T-helper 2 cell treated with Interferon-gamma antibody and Interleukin-4, amounts not matched to agents 5 μg/mL and 100 μg/mL, for 36 hours (primary cell): ENCODE data around the gene POLE3.
"Not testable (repeated sequence)": the region's sequence is repeated elsewhere in the genome, so short reads cannot be mapped to it uniquely, and the experiment has no call there.

Experiments used
- DNase-seq: peaks from one replicate; pipeline ENCODE4 v3.0.0; 2021; ENCODE audit warnings: low spot score
- H3K27ac Mint-ChIP-seq: one replicate; pipeline ENCODE4 v1.8.0; 2021; ENCODE audit warnings: mild to moderate bottlenecking, mixed read lengths
- H3K27me3 Mint-ChIP-seq: one replicate; pipeline ENCODE4 v1.8.0; 2021; ENCODE audit warnings: low read depth, mixed read lengths
- H3K36me3 Mint-ChIP-seq: one replicate; pipeline ENCODE4 v1.8.0; 2021; ENCODE audit warnings: low read depth, mixed read lengths
- H3K4me1 Mint-ChIP-seq: one replicate; pipeline ENCODE4 v1.8.0; 2021; ENCODE audit warnings: low read depth, mixed read lengths
- H3K4me3 Mint-ChIP-seq: one replicate; pipeline ENCODE4 v1.8.0; 2022; ENCODE audit warnings: mild to moderate bottlenecking, moderate library complexity, mixed read lengths
- H3K9me3 Mint-ChIP-seq: one replicate; pipeline ENCODE4 v1.8.0; 2021; ENCODE audit warnings: mixed read lengths

The POLE3 gene

DNA sequence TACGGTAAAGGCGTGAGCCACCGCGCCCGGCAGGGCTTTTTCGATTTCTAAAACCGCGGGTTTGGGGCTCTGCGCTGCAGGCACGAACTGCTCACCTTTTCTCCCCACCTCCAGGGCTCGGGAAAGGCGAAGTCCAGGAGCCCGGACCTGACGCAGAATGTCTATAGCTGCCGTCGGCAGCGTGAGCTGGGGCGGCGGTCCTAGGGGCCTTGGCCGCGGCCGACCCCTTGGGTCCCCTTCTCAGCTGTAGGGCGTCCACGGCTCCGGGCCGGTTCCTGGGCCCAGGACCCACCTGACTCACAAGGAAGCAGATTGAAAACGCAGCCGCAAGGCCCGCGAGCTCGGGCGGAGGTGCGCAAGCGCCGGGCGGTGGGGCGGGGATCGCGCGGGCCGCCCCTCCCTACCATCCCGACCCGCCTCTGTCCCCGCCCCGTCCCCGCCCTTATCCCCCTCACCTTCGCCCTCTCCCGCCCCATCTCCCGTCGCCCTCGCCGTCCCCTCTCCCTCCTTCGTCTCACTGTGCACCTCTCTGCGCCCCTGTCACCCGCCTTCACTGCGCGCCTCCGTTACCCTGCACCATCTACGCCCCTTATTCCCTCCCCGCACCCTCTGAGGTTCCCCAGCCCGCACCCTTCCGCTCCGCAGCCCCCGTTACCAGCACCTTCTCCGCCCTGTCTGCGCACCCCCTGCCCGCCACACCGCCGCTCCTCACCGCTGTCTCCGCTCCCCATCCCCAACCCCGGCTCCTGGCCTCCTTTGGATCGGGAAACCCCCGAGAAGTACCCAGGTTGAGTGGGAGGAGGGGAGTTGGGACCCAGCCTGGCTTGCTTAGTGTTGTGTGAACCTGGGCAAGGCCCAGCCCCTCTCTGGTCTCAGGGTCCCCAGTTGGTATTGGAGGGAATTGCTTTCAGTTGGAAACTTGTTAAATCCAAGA lies 33.6 kb downstream of the POLE3 start, which contains the start of gene HDHD3:
HDHD3 (minus strand) TSS at position 353 of the 934 bp plus-strand sequence. CDS start 2,632 bp downstream, outside the sequence.
- peak within 1 kb of the TSS; percentile 91 for H3K4me3 Mint-ChIP-seq
- peaks cover 15% of the 10 kb centered on the region for H3K36me3 Mint-ChIP-seq
- H3K4me1 Mint-ChIP-seq, result peaks cover 7% of the 10 kb centered on the region
- peak; percentile 81 for DNase-seq
- no peaks in the 10 kb centered on the region for H3K27me3 Mint-ChIP-seq
- H3K9me3 Mint-ChIP-seq, result no peaks in the 10 kb centered on the region
- H3K27ac Mint-ChIP-seq, result peak within 1 kb of the TSS; percentile 85

DNA sequence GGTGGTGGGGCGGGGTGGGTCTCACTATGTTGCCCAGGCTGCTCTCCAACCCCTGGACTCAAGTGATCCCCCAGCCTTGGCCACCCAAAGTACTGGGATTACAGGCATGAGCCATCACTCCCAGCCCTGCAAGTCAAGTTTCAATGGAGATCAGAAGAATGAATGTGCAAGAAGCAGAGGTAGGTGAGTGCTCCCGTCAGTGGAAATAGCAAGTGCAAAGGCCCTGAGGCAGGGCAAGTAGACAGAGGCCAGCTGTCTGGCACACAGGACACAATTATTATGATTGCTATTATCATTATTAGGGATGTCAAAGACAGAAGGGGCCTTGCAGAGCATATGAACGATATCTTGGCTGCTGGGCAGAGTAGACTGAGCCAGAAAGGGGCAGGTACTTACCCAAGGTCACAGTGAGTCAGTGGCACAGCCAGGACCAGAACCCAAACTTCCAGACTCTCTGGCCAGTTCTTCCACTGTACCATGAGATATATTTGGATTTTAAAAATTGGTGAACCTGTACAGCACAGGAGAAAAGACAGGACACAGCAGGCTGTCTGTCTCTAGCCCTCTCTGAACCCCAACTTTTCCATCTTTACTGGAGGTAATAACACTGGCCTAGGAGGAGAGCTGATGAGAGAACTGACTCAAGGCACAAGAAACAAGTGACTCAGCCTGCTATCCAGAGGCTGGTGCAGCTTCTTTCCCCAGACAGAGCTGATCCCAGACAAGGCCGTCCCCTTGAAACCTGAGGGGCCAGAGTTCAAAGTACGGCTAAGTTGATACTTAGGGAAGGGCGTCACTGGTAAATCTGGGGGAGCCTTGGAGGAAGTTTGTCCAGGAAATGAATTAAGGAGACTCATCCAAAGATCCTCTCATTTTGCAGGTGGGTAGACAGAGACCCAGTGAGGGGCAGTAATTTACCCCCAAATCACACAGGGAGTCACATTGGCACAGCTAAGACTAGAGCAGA lies 35.1 kb downstream of the POLE3 start:
- H3K9me3 Mint-ChIP-seq, result no peaks in the 10 kb centered on the region
- H3K4me3 Mint-ChIP-seq, result peak overlapping the region; percentile 91
- H3K27ac Mint-ChIP-seq, result peak overlapping the region; percentile 70
- DNase-seq, result no peak
- peaks cover 15% of the 10 kb centered on the region for H3K36me3 Mint-ChIP-seq
- no peaks in the 10 kb centered on the region for H3K27me3 Mint-ChIP-seq
- H3K4me1 Mint-ChIP-seq, result peaks cover 5% of the 10 kb centered on the region

- Mint-ChIP-seq H3K36me3 (peaks cover 15% of the 10 kb centered on the region), H3K27ac (no peak overlapping the region), H3K4me3 (no peak overlapping the region), H3K9me3 (no peaks in the 10 kb centered on the region), H3K27me3 (no peaks in the 10 kb centered on the region), H3K4me1 (peaks cover 5% of the 10 kb centered on the region)
- DNase-seq, result no peak
Measured at GRCh38 chr9:113373676-113374392, 36.6 kb downstream of the POLE3 start.

DNA sequence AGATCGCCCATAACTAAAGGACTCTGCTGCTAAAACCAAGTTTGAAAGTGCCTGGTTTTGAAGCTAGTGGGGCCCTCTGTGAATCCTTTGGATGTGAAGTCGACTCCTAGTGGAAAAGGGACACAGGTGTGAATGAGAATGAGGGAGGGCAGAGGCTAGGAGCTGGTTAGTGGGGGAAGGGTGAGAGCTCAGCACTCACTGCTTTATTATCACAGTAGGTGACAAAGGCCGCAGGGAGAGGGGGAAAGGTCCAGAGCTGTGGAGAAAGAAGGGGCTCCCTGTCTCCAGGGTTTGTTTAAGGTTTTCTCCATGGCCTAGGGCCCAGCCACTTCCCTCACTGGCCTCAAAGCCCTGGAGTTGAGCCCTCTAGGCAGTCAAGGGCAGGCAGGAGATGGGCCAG lies 37.2 kb downstream of the POLE3 start:
- Mint-ChIP-seq H3K4me3 (no peak overlapping the region), H3K27me3 (no peaks in the 10 kb centered on the region), H3K9me3 (no peaks in the 10 kb centered on the region), H3K27ac (no peak overlapping the region), H3K36me3 (peaks cover 15% of the 10 kb centered on the region), H3K4me1 (peaks cover 5% of the 10 kb centered on the region)
- no peak for DNase-seq

DNA sequence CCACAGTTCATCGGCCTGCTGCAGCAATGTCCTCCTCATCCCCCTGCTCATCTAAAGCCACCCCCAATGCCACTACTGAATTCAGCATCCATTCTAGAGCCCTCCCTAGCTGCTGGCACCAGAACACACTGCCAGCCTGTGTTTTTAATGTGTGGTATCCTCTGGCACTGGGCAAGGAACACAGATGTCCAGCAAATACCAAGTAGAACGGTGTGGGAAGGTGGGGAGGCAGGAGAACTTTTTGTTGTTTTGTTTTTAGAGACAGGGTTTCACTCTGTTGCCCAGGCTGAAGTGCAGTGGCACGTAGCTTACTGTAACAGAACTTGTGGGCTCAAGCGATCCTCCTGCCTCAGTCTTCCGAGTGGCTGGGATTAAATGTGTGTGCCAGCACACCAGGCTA lies 38.4 kb downstream of the POLE3 start:
- H3K9me3 Mint-ChIP-seq, result no peaks in the 10 kb centered on the region
- H3K36me3 Mint-ChIP-seq, result peaks cover 15% of the 10 kb centered on the region
- no peaks in the 10 kb centered on the region for H3K27me3 Mint-ChIP-seq
- no peak overlapping the region for H3K27ac Mint-ChIP-seq
- no peak for DNase-seq
- peaks cover 5% of the 10 kb centered on the region for H3K4me1 Mint-ChIP-seq
- no peak overlapping the region for H3K4me3 Mint-ChIP-seq

GRCh38 chr9:113370806-113371325 lies 39.6 kb downstream of the POLE3 start:
- H3K9me3 Mint-ChIP-seq, result no peaks in the 10 kb centered on the region
- H3K4me3 Mint-ChIP-seq, result no peak overlapping the region
- peaks cover 5% of the 10 kb centered on the region for H3K4me1 Mint-ChIP-seq
- H3K27ac Mint-ChIP-seq, result no peak overlapping the region
- no peak for DNase-seq
- peaks cover 15% of the 10 kb centered on the region for H3K36me3 Mint-ChIP-seq
- H3K27me3 Mint-ChIP-seq, result no peaks in the 10 kb centered on the region

DNA sequence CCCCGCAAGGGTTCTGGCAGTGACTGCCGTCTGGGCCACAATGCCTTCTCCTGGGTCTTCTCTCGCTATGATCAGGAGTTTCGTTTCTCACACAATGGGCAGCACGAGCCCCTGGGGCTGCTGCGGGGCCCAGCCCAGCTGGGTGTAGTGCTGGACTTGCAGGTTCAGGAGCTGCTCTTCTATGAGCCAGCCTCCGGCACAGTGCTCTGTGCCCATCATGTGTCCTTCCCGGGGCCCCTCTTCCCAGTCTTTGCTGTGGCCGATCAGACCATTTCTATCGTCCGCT lies 40.7 kb downstream of the POLE3 start:
- H3K27ac Mint-ChIP-seq, result no peak overlapping the region
- no peaks in the 10 kb centered on the region for H3K27me3 Mint-ChIP-seq
- H3K36me3 Mint-ChIP-seq, result peaks cover 11% of the 10 kb centered on the region
- no peak for DNase-seq
- no peak overlapping the region for H3K4me3 Mint-ChIP-seq
- no peaks in the 10 kb centered on the region for H3K9me3 Mint-ChIP-seq
- no peaks in the 10 kb centered on the region for H3K4me1 Mint-ChIP-seq

- Mint-ChIP-seq H3K27ac (no peak overlapping the region), H3K4me3 (no peak overlapping the region), H3K27me3 (no peaks in the 10 kb centered on the region), H3K9me3 (no peaks in the 10 kb centered on the region), H3K4me1 (no peaks in the 10 kb centered on the region), H3K36me3 (peaks cover 9% of the 10 kb centered on the region)
- no peak for DNase-seq
Measured at GRCh38 chr9:113368982-113369854, 41.3 kb downstream of the POLE3 start.

DNA sequence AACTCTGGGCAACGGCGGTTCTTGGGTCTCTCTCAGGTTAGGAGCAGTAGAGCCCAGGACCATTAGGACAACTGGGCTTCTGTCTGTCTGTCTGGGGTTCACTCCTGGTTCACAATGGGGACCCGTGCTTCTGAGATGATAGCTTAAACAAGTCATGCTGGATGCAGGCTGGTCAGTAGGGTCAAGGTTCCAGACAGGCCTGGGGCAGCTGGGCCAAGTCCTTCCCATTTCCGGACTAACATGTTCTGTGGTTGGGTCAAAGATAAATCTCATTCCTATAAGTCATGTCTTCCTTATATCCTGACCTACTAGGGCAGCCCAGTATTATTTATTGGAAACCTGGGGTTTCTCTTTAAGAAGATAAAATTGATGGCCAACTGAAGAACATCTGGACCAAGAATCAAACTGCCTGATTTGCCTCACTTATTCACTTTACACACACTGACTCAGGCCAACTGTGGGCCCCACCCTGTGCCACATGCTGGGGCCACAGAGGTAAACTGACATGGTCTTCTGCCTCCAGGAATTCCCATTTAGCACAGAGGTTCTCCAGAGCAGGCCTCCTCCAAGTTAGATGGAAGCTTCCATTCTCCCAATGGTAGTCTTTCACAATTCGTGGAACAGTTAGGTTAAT lies 42.0 kb downstream of the POLE3 start:
- H3K27ac Mint-ChIP-seq, result no peak overlapping the region
- peaks cover 9% of the 10 kb centered on the region for H3K36me3 Mint-ChIP-seq
- H3K4me3 Mint-ChIP-seq, result no peak overlapping the region
- no peaks in the 10 kb centered on the region for H3K9me3 Mint-ChIP-seq
- DNase-seq, result no peak
- peaks cover 1% of the 10 kb centered on the region for H3K4me1 Mint-ChIP-seq
- H3K27me3 Mint-ChIP-seq, result no peaks in the 10 kb centered on the region

DNA sequence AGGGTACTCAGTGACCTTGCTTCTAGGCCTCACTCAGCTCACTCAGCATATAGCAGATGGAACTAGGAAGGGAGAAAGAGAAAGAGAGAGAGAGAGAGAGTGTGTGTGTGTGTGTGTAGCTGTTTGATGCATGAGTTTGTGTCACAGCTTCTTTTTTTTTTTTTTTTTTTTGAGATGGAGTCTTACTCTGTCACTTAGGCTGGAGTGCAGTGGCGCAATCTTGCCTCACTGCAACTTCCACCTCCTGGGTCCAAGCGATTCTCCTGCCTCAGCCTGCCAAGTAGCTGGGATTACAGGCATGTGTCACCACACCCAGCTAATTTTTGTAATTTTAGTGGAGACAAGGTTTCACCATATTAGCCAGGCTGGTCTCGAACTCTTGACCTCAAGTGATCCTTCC lies 44.8 kb downstream of the POLE3 start:
- not testable (repeated sequence) for H3K4me1 Mint-ChIP-seq, H3K4me3 Mint-ChIP-seq, DNase-seq, H3K27me3 Mint-ChIP-seq, H3K36me3 Mint-ChIP-seq, H3K27ac Mint-ChIP-seq, H3K9me3 Mint-ChIP-seq

DNA sequence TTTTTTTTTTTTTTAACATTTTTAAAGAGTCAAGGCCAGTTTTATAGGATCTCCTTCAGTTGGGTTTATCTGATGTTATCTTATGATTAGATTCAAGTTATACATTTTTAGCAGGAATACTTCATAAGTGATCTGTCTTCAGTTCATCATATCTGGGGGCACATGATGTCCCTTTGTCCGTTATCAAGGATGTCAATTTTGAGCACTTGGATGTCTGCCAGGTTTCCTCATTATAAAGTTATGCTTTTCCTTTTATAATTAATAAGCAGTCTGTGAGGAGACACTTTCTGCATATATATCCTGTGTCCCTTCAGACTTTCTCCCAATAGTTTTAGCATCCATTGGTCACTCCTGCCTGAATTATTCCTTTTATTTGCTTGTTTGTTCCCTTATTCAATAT lies 45.5 kb downstream of the POLE3 start:
- peaks cover 3% of the 10 kb centered on the region for H3K4me1 Mint-ChIP-seq
- H3K9me3 Mint-ChIP-seq, result no peaks in the 10 kb centered on the region
- no peak for DNase-seq
- peaks cover 7% of the 10 kb centered on the region for H3K36me3 Mint-ChIP-seq
- no peaks in the 10 kb centered on the region for H3K27me3 Mint-ChIP-seq
- H3K4me3 Mint-ChIP-seq, result no peak overlapping the region
- H3K27ac Mint-ChIP-seq, result no peak overlapping the region

DNA sequence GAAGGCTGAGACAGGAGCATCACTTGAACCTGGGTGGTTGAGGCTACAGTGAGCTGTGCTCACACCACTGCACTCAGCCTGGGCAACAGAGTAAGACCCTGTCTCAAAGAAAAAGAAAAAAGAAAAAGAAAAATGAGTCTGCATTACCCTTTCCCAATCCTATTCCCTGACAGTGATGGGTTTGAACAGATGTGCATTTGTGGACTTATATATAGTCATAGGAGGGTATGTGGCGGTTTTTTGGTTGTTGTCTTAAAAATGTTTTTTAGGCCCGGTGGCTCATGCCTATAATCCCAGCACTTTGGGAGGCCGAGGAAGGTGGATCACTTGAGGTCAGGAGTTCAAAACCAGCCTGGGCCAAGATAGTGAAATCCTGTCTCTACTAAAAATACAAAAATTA lies 47.1 kb downstream of the POLE3 start:
- no peaks in the 10 kb centered on the region for H3K27me3 Mint-ChIP-seq
- no peak overlapping the region for H3K27ac Mint-ChIP-seq
- DNase-seq, result no peak
- peaks cover 10% of the 10 kb centered on the region for H3K36me3 Mint-ChIP-seq
- no peaks in the 10 kb centered on the region for H3K9me3 Mint-ChIP-seq
- no peak overlapping the region for H3K4me3 Mint-ChIP-seq
- peaks cover 3% of the 10 kb centered on the region for H3K4me1 Mint-ChIP-seq
